Measurements from ENCODE around the gene ZNFX1. TPM values are rescaled to one million over a fixed set of nuclear protein-coding genes. Genes with fewer than 3 reads are reported as not detected.

The ZNFX1 gene
- polyA plus RNA-seq, 1 of the 3 experiments (the other 2 are of a cell fraction) = 3.9 TPM

GRCh38 chr20:49308875-49309274 is 31.0 kb upstream of the ZNFX1 start:
- H3K4me2 ChIP-seq = no peak overlapping the region
- CTCF ChIA-PET = interaction anchor here (1.3 to 1.6 kb wide), 2 partner anchors 10 to 14 kb away, joined by 3 read pairs; no protein-coding TSS in a partner anchor
- WGBS (ENCODE audit: low lambda C conversion rate) = 95% methylated on average over 3 of the region's 3 CpGs

GRCh38 chr20:49306903-49307620 is 29.2 kb upstream of the ZNFX1 start:
- ChIA-PET POLR2A (interaction anchor here (0.6 to 1.0 kb wide), 2 partner anchors 29 to 467 kb away, joined by 3 read pairs; partner anchors contain the start of gene ZNFX1), CTCF (interaction anchor here (1.4 to 2.1 kb wide), 2 partner anchors 13 to 15 kb away, joined by 4 to 7 read pairs; no protein-coding TSS in a partner anchor)
- Histone ChIP-seq H3K4me3 (ENCODE audit: low read depth in 2 of 2, low read length in 1 of 2) (no peak overlapping the region), H3F3A (replicated peaks; ENCODE audit: insufficient read depth) (peaks cover 3% of the 10 kb centered on the region), H4K20me1 (ENCODE audit: insufficient read depth) (no peaks in the 10 kb centered on the region), H3K9me2 (no peaks in the 10 kb centered on the region), H3K4me2 (no peak overlapping the region), H3K36me3 (replicated peaks in 1 of 2; ENCODE audit: control insufficient read depth in 1 of 2, insufficient read depth in 2 of 2, low read length in 1 of 2) (no peaks in the 10 kb centered on the region), H3K27me3 (ENCODE audit: insufficient read depth) (no peaks in the 10 kb centered on the region), H3K79me2 (ENCODE audit: insufficient read depth) (no peaks in the 10 kb centered on the region), H3K27ac (ENCODE audit: low read depth in 2 of 2, low read length in 1 of 2) (no peak overlapping the region), H3K4me1 (ENCODE audit: control insufficient read depth in 1 of 2, insufficient read depth in 2 of 2, low read depth in 1 of 2, low read length in 1 of 2) (peaks cover 4 to 11% of the 10 kb centered on the region in 2 experiments; a peak in 1 of 4 replicates), H2AFZ (ENCODE audit: low read depth) (no peak overlapping the region), H3K9me3 (no peaks in the 10 kb centered on the region), H3K9ac (no peak overlapping the region)
- WGBS (ENCODE audit: low lambda C conversion rate) = 71% methylated on average over 10 of the region's 10 CpGs
- TF ChIP-seq FOXM1 (IDR thresholded peaks at IDR 0.05; ENCODE audit: low read depth) = no peak
- TF ChIP-seq FOXJ3 (CRISPR knock-in tag; IDR thresholded peaks at IDR 0.05) = no peak
- TF ChIP-seq MEF2A (IDR thresholded peaks at IDR 0.05; ENCODE audit: borderline replicate concordance, low read depth) = no peak
- TF ChIP-seq REST (IDR thresholded peaks at IDR 0.05; ENCODE audit: low read depth, low read length) = no peak
- TF ChIP-seq GABPA (IDR thresholded peaks at IDR 0.05; ENCODE audit: low read depth) = no peak
- no peak for TF ChIP-seq RXRA (IDR thresholded peaks at IDR 0.05; ENCODE audit: borderline replicate concordance, low read depth)
- TF ChIP-seq MAX (IDR thresholded peaks at IDR 0.05; ENCODE audit: low read depth) = no peak
- no peak for TF ChIP-seq SMC3 (IDR thresholded peaks at IDR 0.05; ENCODE audit: low read depth, low read length)
- TF ChIP-seq, protein P1, sequence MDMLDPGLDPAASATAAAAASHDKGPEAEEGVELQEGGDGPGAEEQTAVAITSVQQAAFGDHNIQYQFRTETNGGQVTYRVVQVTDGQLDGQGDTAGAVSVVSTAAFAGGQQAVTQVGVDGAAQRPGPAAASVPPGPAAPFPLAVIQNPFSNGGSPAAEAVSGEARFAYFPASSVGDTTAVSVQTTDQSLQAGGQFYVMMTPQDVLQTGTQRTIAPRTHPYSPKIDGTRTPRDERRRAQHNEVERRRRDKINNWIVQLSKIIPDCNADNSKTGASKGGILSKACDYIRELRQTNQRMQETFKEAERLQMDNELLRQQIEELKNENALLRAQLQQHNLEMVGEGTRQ (IDR thresholded peaks at IDR 0.05; ENCODE audit: borderline replicate concordance, low read depth, low read length) = no peak
- no peak for TF ChIP-seq TAF1 (IDR thresholded peaks at IDR 0.05; ENCODE audit: borderline replicate concordance, low read depth, low read length)
- no peak for TF ChIP-seq TEAD4 (IDR thresholded peaks at IDR 0.05; ENCODE audit: borderline replicate concordance, insufficient read depth)
- TF ChIP-seq RFX5 (IDR thresholded peaks at IDR 0.05; ENCODE audit: low read length) = no peak
- no peak for TF ChIP-seq CTCF (IDR thresholded peaks at IDR 0.05)
- TF ChIP-seq GATA2 (CRISPR knock-in tag; IDR thresholded peaks at IDR 0.05) = no peak; the same call in 1 of the 2 replicates
- TF ChIP-seq EP300 (IDR thresholded peaks at IDR 0.05; ENCODE audit: borderline replicate concordance in 1 of 2, low read depth in 1 of 2, low read length in 1 of 2) = no peak
- no peak for TF ChIP-seq ZBTB33 (IDR thresholded peaks at IDR 0.05; ENCODE audit: borderline replicate concordance, low read depth)
- peak; percentile 28 for DNase-seq

More at GRCh38 chr20:49308875-49309274, 31.0 kb upstream of the ZNFX1 start:
- Histone ChIP-seq H3K36me3 (replicated peaks in 1 of 2; ENCODE audit: control insufficient read depth in 1 of 2, insufficient read depth in 2 of 2, low read length in 1 of 2) (no peaks in the 10 kb centered on the region), H3K4me3 (ENCODE audit: low read depth in 2 of 2, low read length in 1 of 2) (no peak overlapping the region), H3K27me3 (ENCODE audit: insufficient read depth) (no peaks in the 10 kb centered on the region), H4K20me1 (ENCODE audit: insufficient read depth) (no peaks in the 10 kb centered on the region), H3K9ac (no peak overlapping the region), H3K79me2 (ENCODE audit: insufficient read depth) (no peaks in the 10 kb centered on the region), H3F3A (replicated peaks; ENCODE audit: insufficient read depth) (no peaks in the 10 kb centered on the region), H3K9me2 (no peaks in the 10 kb centered on the region), H3K4me1 (ENCODE audit: control insufficient read depth in 1 of 2, insufficient read depth in 2 of 2, low read depth in 1 of 2, low read length in 1 of 2) (peaks cover 0 to 9% of the 10 kb centered on the region in 2 experiments; a peak in 1 of 4 replicates), H3K9me3 (no peaks in the 10 kb centered on the region), H3K27ac (ENCODE audit: low read depth in 2 of 2, low read length in 1 of 2) (no peak overlapping the region), H2AFZ (ENCODE audit: low read depth) (no peak overlapping the region)
- no peak for DNase-seq
- TF ChIP-seq RFX5 (IDR thresholded peaks at IDR 0.05; ENCODE audit: low read length) (no peak), MXI1 (IDR thresholded peaks at IDR 0.05; ENCODE audit: low read depth, low read length) (no peak)
- POLR2A ChIA-PET = no interaction called here
